ENCODE results near the gene FAM229B. TPM values are rescaled to one million over a fixed set of nuclear protein-coding genes. Genes with fewer than 3 reads are reported as not detected.

FAM229B gene, protein sequence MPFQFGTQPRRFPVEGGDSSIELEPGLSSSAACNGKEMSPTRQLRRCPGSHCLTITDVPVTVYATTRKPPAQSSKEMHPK
- 100 to 1,000 TPM in 1 of 2 donors, 10 to 100 TPM in 1; 44.2 to 102 TPM for total RNA-seq
- 10 to 100 TPM; 83.0 to 90.5 TPM for polyA plus RNA-seq (ENCODE audit: insufficient read length in 2 of 2)
- long read RNA-seq, donor 1, transcript FAM229B-201 (4 exons, 2,543 nt) = major isoform, 61 of 77 reads
- long read RNA-seq, donor 1, partial matches to known transcripts = 0 of 77 reads
- long read RNA-seq, donor 1, other reads (novel, unspliced or antisense) = 16 of 77 reads
- long read RNA-seq, donor 2, transcript FAM229B-201 (4 exons, 2,543 nt) = major isoform, 28 of 45 reads
- long read RNA-seq, donor 2, partial matches to known transcripts = 9 of 45 reads
- long read RNA-seq, donor 2, other reads (novel, unspliced or antisense) = 8 of 45 reads
- long read RNA-seq, donor 3, transcript FAM229B-201 (4 exons, 2,543 nt) = major isoform, 28 of 28 reads
- long read RNA-seq, donor 3, partial matches to known transcripts = 0 of 28 reads
- long read RNA-seq, donor 3, other reads (novel, unspliced or antisense) = 0 of 28 reads
- long read RNA-seq, donor 4, transcript FAM229B-201 (4 exons, 2,543 nt) = major isoform, 53 of 67 reads
- long read RNA-seq, donor 4, partial matches to known transcripts = 6 of 67 reads
- long read RNA-seq, donor 4, other reads (novel, unspliced or antisense) = 8 of 67 reads

DNA sequence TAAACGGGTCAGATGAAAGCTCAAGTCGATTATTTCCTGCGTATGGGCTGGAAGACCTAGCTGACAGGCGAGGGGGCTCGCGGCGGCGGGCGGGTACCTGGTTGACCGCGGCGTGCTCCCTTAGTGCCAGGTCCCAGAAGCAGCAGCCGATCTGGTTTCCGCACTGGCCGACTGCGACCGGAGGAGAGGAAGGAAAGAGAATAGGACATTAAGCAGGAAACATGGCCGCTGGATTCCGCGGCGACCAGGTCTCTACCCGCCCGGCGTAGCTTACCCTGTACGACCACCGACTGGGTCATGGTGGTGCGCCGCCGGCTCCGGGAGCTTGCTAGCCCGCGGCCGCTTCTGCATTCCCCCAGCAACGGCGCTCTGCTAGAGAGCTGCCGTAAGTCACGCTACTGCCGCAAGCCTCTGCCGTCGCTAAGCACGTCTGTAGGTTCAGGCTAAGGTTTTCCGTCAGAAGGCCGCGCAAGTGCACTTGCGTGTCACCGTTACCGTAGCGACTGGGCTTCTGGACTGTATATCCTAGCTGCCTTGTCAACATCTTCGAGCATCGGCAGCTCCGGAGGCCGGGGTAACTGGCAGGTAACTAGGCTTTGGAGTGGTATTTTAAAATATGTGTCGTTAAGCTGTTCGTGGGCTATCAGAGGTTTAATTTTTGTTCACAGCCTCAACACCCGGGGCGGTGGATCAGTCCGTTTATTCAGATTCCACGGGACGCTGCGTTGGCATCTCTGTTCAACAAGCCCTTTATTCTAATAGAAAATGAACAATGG lies at the start of gene FAM229B, which contains the start of gene TUBE1:
TSS of gene FAM229B (plus strand) at position 456 of the 776 bp plus-strand sequence. CDS start 11,693 bp downstream, outside the sequence.
TSS of gene TUBE1 (minus strand) at position 347 of the 776 bp plus-strand sequence. CDS start at position 299, 48 bp downstream.
- H3K4me3 ChIP-seq (ENCODE audit: low read depth, low read length) = peak within 1 kb of the TSS; percentile 98
- peak; percentile 86 to 99 (median 92) for DNase-seq (ENCODE audit: low read depth in 4 of 6, low spot score in 6 of 6)
- H3K9me3 ChIP-seq (ENCODE audit: control insufficient read depth, insufficient read depth, low read length) = no peaks in the 10 kb centered on the region
- peaks cover 5% of the 10 kb centered on the region for H3K36me3 ChIP-seq (ENCODE audit: control insufficient read depth, insufficient read depth, low read length)
- no peaks in the 10 kb centered on the region for H3K27me3 ChIP-seq (ENCODE audit: control insufficient read depth, insufficient read depth, low read length)
- no peaks in the 10 kb centered on the region for H3K4me1 ChIP-seq (ENCODE audit: control insufficient read depth, insufficient read depth, low read length)
- WGBS (ENCODE audit: insufficient coverage) = under 1% methylated on average over 52 of the region's 60 CpGs
- H3K27ac ChIP-seq (ENCODE audit: low read depth, low read length) = peak within 1 kb of the TSS; percentile 96

DNA sequence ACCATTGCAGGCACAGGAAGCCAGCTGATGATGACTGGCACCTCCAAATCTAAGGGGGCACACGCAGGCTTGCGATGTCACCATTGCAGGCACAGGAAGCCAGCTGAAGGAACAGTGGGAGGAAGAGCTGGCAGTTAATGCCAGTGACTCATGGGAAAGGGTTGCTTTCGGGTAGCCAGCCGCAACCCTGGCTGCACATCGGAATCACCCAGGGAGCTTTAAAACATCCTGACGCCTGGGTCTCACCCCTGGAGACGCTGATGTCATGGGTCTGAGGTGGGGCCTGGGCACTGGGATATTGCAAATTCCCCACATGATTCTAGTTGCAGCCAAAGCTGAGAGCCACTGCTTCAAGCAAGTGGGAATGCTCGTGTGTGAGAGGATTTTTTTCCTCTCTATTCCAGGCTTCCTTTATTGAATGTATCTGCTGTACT lies 49.6 kb upstream of the FAM229B start:
- Histone ChIP-seq H3K4me1 (ENCODE audit: control insufficient read depth, insufficient read depth, low read length) (peaks cover 31% of the 10 kb centered on the region), H3K4me3 (ENCODE audit: low read depth, low read length) (no peak overlapping the region), H3K36me3 (ENCODE audit: control insufficient read depth, insufficient read depth, low read length) (no peaks in the 10 kb centered on the region), H3K27me3 (ENCODE audit: control insufficient read depth, insufficient read depth, low read length) (no peaks in the 10 kb centered on the region), H3K27ac (ENCODE audit: low read depth, low read length) (peak overlapping the region; percentile 63), H3K9me3 (ENCODE audit: control insufficient read depth, insufficient read depth, low read length) (no peaks in the 10 kb centered on the region)
- 29% methylated on average over 7 of the region's 8 CpGs for WGBS (ENCODE audit: insufficient coverage)
- DNase-seq (ENCODE audit: low read depth in 4 of 6, low spot score in 6 of 6) = peak in 3 of 6 donors; percentile 38 to 77 (median 57)

DNA sequence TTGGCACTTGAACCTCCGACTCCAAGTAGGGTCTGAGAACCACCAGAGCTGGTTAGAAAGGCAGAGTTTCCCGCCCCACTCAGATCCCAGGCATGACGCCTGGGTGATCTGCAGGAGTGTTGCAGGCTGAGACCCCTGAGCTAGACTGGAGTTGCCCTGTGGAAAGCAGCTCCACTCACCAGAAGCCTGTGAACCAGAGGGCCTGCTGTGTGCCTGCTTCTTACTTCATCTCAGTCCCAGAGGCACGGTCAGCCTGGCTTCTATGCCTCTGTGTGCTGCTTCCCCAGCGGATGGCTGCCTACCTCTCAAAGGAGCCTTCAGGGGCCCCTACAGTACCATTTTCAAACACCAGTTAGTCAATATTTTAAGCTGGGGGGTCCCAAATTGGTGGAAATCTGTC lies 49.1 kb upstream of the FAM229B start:
- no peak overlapping the region for H3K4me3 ChIP-seq (ENCODE audit: low read depth, low read length)
- H3K4me1 ChIP-seq (ENCODE audit: control insufficient read depth, insufficient read depth, low read length) = peaks cover 31% of the 10 kb centered on the region
- 50% methylated on average over 4 of the region's 5 CpGs for WGBS (ENCODE audit: insufficient coverage)
- no peaks in the 10 kb centered on the region for H3K9me3 ChIP-seq (ENCODE audit: control insufficient read depth, insufficient read depth, low read length)
- H3K36me3 ChIP-seq (ENCODE audit: control insufficient read depth, insufficient read depth, low read length) = no peaks in the 10 kb centered on the region
- no peaks in the 10 kb centered on the region for H3K27me3 ChIP-seq (ENCODE audit: control insufficient read depth, insufficient read depth, low read length)
- no peak for DNase-seq (ENCODE audit: low read depth in 4 of 6, low spot score in 6 of 6)
- H3K27ac ChIP-seq (ENCODE audit: low read depth, low read length) = peak overlapping the region; percentile 63

DNA sequence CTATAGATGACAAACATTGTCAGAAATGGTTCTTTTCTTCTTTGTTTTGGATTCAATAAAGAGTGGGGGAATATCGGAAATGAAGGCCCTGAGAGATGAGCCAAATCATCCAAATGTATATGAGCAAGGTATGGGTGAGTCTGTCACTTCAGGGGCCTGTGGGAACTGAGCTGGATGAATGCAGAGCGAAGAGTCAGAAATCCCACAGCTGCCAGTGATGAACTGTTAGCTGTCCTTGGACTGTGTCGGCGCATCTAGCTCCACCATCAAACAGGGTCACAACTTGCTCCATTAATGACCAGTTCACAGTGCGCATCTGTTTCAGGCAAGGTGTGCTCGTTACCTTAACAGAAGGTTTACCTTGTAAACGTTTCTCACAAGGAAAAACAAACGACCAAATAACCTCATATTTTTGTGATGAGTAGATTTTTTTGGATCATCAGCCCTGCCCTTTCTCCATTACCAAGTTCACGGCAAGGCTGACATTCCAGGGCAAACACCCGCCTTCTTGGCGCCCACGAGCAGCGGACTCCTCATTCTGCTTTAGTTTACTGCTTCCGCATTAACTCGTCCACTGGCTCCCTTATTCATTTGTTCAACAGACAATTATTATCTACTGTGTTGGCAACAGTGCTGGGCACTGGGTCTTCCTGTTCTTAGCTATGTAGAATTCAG lies 48.5 kb upstream of the FAM229B start:
- peaks cover 29% of the 10 kb centered on the region for H3K4me1 ChIP-seq (ENCODE audit: control insufficient read depth, insufficient read depth, low read length)
- no peak for DNase-seq (ENCODE audit: low read depth in 4 of 6, low spot score in 6 of 6)
- H3K27me3 ChIP-seq (ENCODE audit: control insufficient read depth, insufficient read depth, low read length) = no peaks in the 10 kb centered on the region
- H3K36me3 ChIP-seq (ENCODE audit: control insufficient read depth, insufficient read depth, low read length) = no peaks in the 10 kb centered on the region
- H3K9me3 ChIP-seq (ENCODE audit: control insufficient read depth, insufficient read depth, low read length) = no peaks in the 10 kb centered on the region
- 91% methylated on average over 6 of the region's 15 CpGs for WGBS (ENCODE audit: insufficient coverage)
- no peak overlapping the region for H3K27ac ChIP-seq (ENCODE audit: low read depth, low read length)
- no peak overlapping the region for H3K4me3 ChIP-seq (ENCODE audit: low read depth, low read length)

DNA sequence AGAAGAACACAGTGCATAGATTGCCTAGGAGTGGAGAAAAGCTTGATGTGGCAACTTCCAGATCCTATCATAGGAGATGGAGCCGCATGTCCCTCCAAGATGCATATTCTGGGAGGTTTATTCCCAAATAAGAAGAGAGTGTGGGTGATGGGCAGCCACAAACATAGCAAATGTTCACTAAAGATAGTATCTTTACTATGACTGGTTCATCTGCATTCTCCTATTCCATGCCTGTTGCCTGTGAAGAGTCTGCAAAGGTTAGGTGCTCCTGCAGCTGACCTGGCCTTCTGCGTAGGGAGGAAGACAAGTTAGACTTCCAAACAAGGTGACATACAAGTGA lies 48.0 kb upstream of the FAM229B start:
- Histone ChIP-seq H3K27ac (ENCODE audit: low read depth, low read length) (no peak overlapping the region), H3K9me3 (ENCODE audit: control insufficient read depth, insufficient read depth, low read length) (no peaks in the 10 kb centered on the region), H3K4me1 (ENCODE audit: control insufficient read depth, insufficient read depth, low read length) (peaks cover 25% of the 10 kb centered on the region), H3K27me3 (ENCODE audit: control insufficient read depth, insufficient read depth, low read length) (no peaks in the 10 kb centered on the region), H3K4me3 (ENCODE audit: low read depth, low read length) (no peak overlapping the region), H3K36me3 (ENCODE audit: control insufficient read depth, insufficient read depth, low read length) (no peaks in the 10 kb centered on the region)
- DNase-seq (ENCODE audit: low read depth in 4 of 6, low spot score in 6 of 6) = no peak
- no CpG with 5 or more reads among the region's 2 CpGs for WGBS (ENCODE audit: insufficient coverage)

DNA sequence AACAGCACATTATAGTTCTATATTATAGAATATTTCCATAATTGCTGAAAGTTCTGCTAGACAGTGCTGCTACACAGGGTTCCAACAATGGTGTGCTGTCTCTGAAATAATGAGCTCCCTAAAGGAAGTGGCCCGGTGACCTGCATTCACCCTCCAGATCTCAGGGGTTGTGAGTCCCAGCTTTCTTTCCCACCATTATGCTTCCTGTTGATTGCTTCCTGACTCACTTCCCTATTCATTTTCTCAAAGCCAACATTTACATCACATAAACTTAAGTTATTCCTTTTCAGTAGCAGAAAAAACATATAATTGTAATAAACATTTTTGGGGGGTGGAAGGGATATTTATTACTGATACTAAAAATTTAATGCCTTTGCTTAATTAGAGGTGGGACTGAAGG lies 46.4 kb upstream of the FAM229B start:
- peak overlapping the region; percentile 58 for H3K27ac ChIP-seq (ENCODE audit: low read depth, low read length)
- H3K27me3 ChIP-seq (ENCODE audit: control insufficient read depth, insufficient read depth, low read length) = no peaks in the 10 kb centered on the region
- DNase-seq (ENCODE audit: low read depth in 4 of 6, low spot score in 6 of 6) = no peak
- H3K36me3 ChIP-seq (ENCODE audit: control insufficient read depth, insufficient read depth, low read length) = no peaks in the 10 kb centered on the region
- 36% methylated on average over 1 of the region's 1 CpG for WGBS (ENCODE audit: insufficient coverage)
- H3K4me1 ChIP-seq (ENCODE audit: control insufficient read depth, insufficient read depth, low read length) = peaks cover 21% of the 10 kb centered on the region
- H3K9me3 ChIP-seq (ENCODE audit: control insufficient read depth, insufficient read depth, low read length) = no peaks in the 10 kb centered on the region
- no peak overlapping the region for H3K4me3 ChIP-seq (ENCODE audit: low read depth, low read length)

DNA sequence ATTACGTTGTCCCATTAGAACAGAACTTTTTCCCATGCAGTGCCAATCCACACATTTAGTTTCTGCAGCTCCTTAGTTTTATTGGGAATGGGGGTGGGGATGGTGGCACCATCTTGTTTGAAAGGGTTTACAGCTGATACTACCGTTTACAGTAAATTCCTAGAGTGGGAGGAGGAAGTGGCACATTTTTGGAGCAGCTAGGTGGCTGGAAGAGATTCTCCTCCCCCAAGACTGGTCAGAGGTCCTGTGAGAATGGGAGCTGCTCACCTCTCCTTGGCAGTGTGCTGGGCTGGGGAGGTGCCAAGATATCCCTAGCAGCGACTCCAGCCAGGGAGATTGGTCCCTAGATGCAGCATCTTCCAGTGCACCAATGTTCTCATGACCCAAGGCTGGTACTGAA lies 45.9 kb upstream of the FAM229B start:
- WGBS (ENCODE audit: insufficient coverage) = 70% methylated on average over 1 of the region's 3 CpGs
- Histone ChIP-seq H3K4me1 (ENCODE audit: control insufficient read depth, insufficient read depth, low read length) (peaks cover 21% of the 10 kb centered on the region), H3K36me3 (ENCODE audit: control insufficient read depth, insufficient read depth, low read length) (no peaks in the 10 kb centered on the region), H3K27me3 (ENCODE audit: control insufficient read depth, insufficient read depth, low read length) (no peaks in the 10 kb centered on the region), H3K4me3 (ENCODE audit: low read depth, low read length) (no peak overlapping the region), H3K27ac (ENCODE audit: low read depth, low read length) (peak overlapping the region; percentile 58), H3K9me3 (ENCODE audit: control insufficient read depth, insufficient read depth, low read length) (no peaks in the 10 kb centered on the region)
- DNase-seq (ENCODE audit: low read depth in 4 of 6, low spot score in 6 of 6) = no peak

DNA sequence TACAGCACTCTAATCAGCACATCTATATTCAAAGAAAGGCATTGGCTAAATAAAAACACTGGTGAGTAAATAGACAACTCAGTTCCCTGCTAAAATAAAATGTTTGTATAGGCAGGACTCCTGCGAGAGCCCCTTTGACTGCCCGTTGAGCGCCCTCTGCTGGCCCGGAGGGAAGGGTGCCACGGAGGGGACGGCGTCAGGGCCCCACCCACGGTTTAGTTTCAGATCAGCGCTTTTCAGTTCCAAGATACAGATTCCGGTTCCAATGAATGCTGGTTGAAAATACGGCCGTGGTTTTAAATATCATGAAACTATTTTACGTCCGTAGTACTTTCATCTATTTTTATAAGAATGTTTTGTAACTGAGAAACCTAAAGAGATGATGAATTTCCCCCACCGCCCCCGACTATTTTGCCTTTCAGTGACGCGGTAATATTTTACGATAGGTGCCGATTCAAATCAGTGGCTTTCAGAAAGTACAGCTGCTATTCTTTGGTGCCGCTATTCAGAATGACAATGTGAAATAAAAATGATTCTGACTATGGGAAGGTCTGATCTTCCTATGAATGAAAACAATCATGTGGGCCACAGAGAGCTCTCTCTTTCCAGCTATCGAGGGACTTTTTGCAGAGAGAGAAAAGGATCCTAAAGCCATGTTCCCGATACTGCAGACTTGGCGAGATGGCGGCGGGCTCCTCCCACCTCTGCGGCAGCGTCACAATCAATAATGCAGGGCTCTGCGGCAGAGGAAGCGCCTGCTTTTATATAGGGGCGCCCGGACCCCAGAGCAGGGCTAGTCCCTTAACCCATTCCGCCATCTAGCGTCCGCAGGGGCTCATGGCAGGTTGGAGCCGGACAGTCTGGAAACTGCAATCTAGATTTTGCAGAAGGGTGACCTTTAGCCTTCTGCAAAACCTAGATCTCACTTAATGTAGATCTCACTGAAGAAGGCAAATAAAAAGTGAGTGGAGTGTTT lies 44.1 kb upstream of the FAM229B start:
- Histone ChIP-seq H3K4me3 (ENCODE audit: low read depth, low read length) (peak overlapping the region; percentile 58), H3K27me3 (ENCODE audit: control insufficient read depth, insufficient read depth, low read length) (no peaks in the 10 kb centered on the region), H3K9me3 (ENCODE audit: control insufficient read depth, insufficient read depth, low read length) (no peaks in the 10 kb centered on the region), H3K4me1 (ENCODE audit: control insufficient read depth, insufficient read depth, low read length) (peaks cover 11% of the 10 kb centered on the region), H3K27ac (ENCODE audit: low read depth, low read length) (peak overlapping the region; percentile 92), H3K36me3 (ENCODE audit: control insufficient read depth, insufficient read depth, low read length) (no peaks in the 10 kb centered on the region)
- peak; percentile 86 to 99 (median 90) for DNase-seq (ENCODE audit: low read depth in 4 of 6, low spot score in 6 of 6)
- WGBS (ENCODE audit: insufficient coverage) = 0% methylated on average over 23 of the region's 36 CpGs
